ENCODE results near the gene LSM6. TPM values are rescaled to one million over a fixed set of nuclear protein-coding genes. Genes with fewer than 3 reads are reported as not detected.

The LSM6 gene
- total and polyA plus RNA-seq, 2 donors: 43.1 to 53.1 TPM

Other genes with a start within 250 kb of the LSM6 start
- 20.2 TPM for gene ZNF827, start 236.9 kb upstream of the LSM6 start, total RNA-seq
- gene ZNF827, start 236.9 kb upstream of the LSM6 start, polyA plus RNA-seq: 13.0 TPM
- gene REELD1, start 38.8 kb downstream of the LSM6 start, total RNA-seq: not detected
- 0.13 TPM for gene REELD1, start 38.8 kb downstream of the LSM6 start, polyA plus RNA-seq

Data from urinary bladder (tissue), 2 donors.